H7 (cell line): ENCODE data around the gene RPS3A. TPM values are rescaled to one million over a fixed set of nuclear protein-coding genes. Genes with fewer than 3 reads are reported as not detected.

ENCODE experiments used
- DNase-seq: peaks from one replicate; pipeline ENCODE4 v3.0.0; 2012
- H3K27me3 ChIP-seq: 2 replicates; pipeline ENCODE4 v1.6.0; 2011; ENCODE audit warnings: mild to moderate bottlenecking, low read length; ENCODE audit not compliant: control insufficient read depth, insufficient read depth
- H3K36me3 ChIP-seq: replicated peaks from 2 replicates; pipeline ENCODE4 v1.5.1; 2011; ENCODE audit warnings: low read length; ENCODE audit not compliant: control insufficient read depth, insufficient read depth
- H3K4me3 ChIP-seq: 2 replicates; pipeline ENCODE4 v1.5.1; 2011; ENCODE audit warnings: low read depth, mild to moderate bottlenecking, control low read depth, low read length, moderate library complexity; ENCODE audit not compliant: insufficient read depth
- total RNA-seq: library from RNA; depleted of rRNA; stranded (reverse); fragments of >200 nt; shearing (Covaris generic); gene quantifications from 2 replicates; pipeline ENCODE4 v1.2.3, GENCODE V29; 2014; rRNA removed

The RPS3A gene
- total RNA-seq, 1 experiment from 2014 or later, result 2,159 TPM

DNA sequence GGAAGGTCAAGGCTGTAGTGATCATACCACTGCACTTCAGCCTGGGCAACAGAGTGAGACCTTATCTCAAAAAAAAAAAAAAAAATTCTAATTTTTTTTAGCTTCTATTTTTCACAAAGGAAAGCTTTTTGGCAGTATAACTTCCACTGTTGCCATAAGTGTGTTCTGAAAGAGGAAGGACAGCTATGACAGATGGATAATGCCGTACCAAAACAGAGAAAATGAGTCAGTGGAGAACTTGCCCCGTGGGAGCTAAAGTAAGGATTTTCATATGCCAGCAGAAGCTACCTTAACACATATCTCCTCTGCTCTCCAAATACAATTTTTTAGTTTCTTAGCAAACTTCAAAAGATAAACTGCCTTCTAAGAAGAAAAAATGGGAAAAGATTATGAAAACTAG, 43.7 kb downstream of the RPS3A start:
- peaks cover 11% of the 10 kb centered on the region for H3K36me3 ChIP-seq
- no peak for DNase-seq
- no peaks in the 10 kb centered on the region for H3K27me3 ChIP-seq
- H3K4me3 ChIP-seq, result no peak overlapping the region

DNA sequence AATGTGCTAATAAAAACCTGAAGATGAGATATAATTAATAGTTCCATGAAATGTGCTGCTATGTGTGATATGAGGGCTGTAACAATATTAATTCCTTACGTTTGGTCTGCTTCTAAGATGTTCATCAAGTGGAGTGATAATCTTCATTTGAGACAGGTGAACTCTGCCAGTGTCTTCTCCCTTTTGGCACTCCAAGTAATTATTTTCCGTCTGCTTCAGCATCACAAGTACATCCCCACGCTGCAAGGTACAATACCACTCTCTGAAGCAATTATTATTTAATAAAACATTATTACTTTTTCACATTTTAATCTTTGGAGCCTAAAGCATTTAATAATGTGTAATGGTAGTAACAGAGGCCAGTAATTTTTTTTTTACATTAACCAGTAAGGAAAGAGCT, 44.4 kb downstream of the RPS3A start:
- Histone ChIP-seq H3K4me3 (no peak overlapping the region), H3K27me3 (no peaks in the 10 kb centered on the region), H3K36me3 (peaks cover 11% of the 10 kb centered on the region)
- no peak for DNase-seq

GRCh38 chr4:151144329-151145072, 45.1 kb downstream of the RPS3A start:
- Histone ChIP-seq H3K36me3 (peaks cover 9% of the 10 kb centered on the region), H3K4me3 (no peak overlapping the region), H3K27me3 (no peaks in the 10 kb centered on the region)
- no peak for DNase-seq

GRCh38 chr4:151147000-151147399, 47.6 kb downstream of the RPS3A start:
- no peak for DNase-seq
- no peak overlapping the region for H3K4me3 ChIP-seq
- H3K27me3 ChIP-seq, result no peaks in the 10 kb centered on the region
- peaks cover 8% of the 10 kb centered on the region for H3K36me3 ChIP-seq

DNA sequence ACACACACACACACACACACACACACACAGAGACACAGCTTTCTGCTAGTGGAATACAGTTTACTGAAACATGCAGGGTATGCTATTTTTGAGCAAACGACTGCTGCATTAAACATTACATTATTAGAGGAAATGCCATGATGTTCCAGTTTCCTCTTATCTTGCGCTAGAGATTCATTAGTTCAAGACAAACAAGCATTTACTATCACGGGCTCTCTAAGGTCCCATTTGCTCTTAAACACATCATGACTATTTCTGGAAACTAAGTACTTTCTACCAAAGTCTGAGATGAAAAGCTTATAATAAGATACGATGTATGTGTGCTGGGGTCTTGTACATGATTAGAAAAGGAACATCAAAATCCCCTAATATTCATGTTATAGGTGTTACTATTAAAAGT, 48.8 kb downstream of the RPS3A start:
- Histone ChIP-seq H3K4me3 (no peak overlapping the region), H3K36me3 (peaks cover 6% of the 10 kb centered on the region)

DNA sequence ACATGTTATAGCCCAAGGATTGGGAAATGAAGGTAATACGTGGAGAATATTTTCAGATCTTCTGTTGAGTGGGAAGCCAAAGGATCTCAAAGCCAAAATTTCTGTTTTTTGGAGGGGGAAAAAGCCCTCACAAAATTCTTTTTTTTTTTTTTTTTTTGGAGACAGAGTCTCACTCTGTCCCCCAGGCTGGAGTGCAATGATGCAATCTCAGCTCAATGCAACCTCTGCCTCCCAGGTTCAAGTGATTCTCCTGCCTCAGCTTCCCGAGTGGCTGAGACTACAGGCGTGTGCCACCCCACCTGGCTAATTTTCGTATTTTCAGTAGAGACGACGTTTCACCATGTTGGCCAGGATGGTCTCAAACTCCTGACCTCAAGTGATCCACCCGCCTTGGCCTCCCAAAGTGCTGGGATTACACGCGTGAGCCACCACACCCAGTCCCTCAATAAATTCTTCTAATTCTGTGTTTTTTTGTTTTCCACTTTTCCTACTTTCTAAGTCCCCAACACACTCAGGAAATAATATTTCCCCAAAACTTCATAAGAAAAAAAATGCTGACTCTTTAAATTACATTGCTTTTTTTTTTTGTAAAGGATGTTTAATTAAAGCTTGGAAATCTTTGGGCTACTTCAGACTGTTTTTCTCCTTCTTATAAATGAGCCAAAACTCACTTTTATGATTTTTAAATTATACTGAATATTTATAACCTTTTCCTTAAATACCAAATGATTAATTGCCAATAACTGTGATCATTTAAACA, 51.6 kb downstream of the RPS3A start:
- Histone ChIP-seq H3K4me3 (no peak overlapping the region), H3K27me3 (no peaks in the 10 kb centered on the region), H3K36me3 (no peaks in the 10 kb centered on the region; the same call in none of the 2 replicates)
- no peak for DNase-seq

More for the DNA sequence above, 48.8 kb downstream of the RPS3A start:
- DNase-seq, result no peak
- no peaks in the 10 kb centered on the region for H3K27me3 ChIP-seq

- Histone ChIP-seq H3K27me3 (no peaks in the 10 kb centered on the region), H3K36me3 (no peaks in the 10 kb centered on the region; the same call in none of the 2 replicates), H3K4me3 (no peak overlapping the region)
- DNase-seq, result no peak
These were observed 52.6 kb downstream of the RPS3A start for GRCh38 chr4:151152028-151152427.

- H3K4me3 ChIP-seq, result no peak overlapping the region
- no peak for DNase-seq
- no peaks in the 10 kb centered on the region for H3K27me3 ChIP-seq
- H3K36me3 ChIP-seq, result no peaks in the 10 kb centered on the region; the same call in none of the 2 replicates
These were observed 54.2 kb downstream of the RPS3A start for GRCh38 chr4:151153585-151153984.

Other genes starting within 250 kb of the RPS3A start
- 47.3 and 64.3 TPM in 2 replicates for gene LRBA, start 84.3 kb upstream of the RPS3A start, total RNA-seq
- not detected in 2 replicates for gene PRSS48, start 177.5 kb downstream of the RPS3A start, total RNA-seq
- gene SH3D19, start 226.0 kb downstream of the RPS3A start, total RNA-seq, result 24.8 and 26.8 TPM in 2 replicates